HG03025 (cell line): ENCODE measurements around the gene TMEM121.

Experiments used
- ATAC-seq: cut with Tn5 transposase; IDR thresholded peaks from one replicate; pipeline ENCODE4 v1.9.1; 2021; ENCODE audit warnings: mild to moderate bottlenecking, moderate library complexity; ENCODE audit not compliant: unreplicated experiment, low FRiP score

TMEM121 gene

DNA sequence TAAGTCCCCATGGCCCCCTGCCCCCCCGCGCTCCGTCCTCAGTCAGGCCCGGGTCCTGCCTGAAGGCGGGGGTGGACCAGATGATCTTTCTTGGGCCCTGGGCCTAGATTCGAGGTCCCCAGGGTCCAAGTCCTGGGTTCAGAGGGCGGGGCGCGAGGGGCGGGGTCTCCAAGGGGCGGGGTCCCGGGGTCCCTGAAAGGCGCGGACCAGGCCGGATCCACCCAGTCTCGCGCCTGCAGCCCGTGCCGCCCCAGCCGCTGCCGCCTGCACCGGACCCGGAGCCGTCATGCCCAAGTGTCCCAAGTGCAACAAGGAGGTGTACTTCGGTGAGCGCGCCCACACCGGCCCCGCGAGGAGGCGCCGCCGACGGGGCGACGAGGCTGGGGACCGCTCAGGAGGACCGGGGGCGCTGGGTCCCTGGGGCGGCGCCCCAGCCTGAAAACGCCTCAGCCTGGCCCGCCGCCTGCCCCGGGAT is 39.4 kb upstream of the TMEM121 start:
- no peak for ATAC-seq

DNA sequence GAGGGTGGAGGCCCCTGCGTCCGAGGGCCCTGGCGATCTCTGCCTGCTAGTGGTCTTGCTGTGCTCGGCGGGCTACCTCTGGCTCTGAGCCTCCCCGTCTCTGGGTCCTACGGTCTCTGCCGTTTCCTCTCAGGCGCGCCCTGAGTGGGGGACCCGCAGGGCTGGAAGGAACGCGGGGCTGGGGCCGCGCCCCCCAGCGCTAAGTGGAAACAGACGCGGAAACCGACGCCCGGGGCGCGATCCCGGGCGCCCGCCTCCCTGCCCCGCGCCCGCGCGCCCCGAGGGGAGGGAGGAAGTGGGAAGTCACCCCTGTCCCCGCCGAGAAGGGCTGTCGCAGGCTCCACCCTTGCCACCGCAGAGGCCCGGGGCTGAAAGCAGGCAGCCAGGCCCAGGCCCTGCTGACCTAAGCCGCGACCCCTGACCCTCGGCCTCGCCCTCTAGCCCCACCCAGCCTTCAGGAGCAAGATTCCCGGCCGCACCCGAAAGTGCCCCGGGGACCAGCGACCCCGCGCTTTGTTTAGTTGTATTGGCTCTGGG is 38.9 kb upstream of the TMEM121 start:
- ATAC-seq = no peak

DNA sequence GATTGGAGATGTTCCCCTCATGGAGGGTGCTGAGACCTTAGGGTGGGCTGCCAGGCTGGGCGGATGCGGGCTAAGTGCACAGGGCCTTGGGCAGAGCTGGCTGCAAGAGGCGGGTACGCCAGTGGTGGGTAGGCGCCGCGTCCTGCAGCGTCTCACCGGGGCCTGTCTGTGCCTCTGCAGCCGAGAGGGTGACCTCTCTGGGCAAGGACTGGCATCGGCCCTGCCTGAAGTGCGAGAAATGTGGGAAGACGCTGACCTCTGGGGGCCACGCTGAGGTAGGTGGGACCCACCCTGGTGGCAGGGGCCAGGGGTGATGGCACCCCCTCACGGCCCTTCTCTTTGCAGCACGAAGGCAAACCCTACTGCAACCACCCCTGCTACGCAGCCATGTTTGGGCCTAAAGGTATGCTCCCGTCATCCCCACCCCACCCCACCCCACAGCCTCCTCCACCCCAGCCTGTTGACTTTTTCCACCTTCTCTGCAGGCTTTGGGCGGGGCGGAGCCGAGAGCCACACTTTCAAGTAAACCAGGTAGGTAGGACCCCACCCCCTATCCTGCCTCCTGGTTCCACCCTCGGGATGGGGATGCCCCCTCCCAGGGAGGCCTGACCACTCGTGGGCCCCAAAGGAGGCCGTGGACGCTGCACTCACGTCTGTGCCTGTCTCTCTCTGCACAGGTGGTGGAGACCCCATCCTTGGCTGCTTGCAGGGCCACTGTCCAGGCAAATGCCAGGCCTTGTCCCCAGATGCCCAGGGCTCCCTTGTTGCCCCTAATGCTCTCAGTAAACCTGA is 38.2 kb upstream of the TMEM121 start:
- no peak for ATAC-seq

DNA sequence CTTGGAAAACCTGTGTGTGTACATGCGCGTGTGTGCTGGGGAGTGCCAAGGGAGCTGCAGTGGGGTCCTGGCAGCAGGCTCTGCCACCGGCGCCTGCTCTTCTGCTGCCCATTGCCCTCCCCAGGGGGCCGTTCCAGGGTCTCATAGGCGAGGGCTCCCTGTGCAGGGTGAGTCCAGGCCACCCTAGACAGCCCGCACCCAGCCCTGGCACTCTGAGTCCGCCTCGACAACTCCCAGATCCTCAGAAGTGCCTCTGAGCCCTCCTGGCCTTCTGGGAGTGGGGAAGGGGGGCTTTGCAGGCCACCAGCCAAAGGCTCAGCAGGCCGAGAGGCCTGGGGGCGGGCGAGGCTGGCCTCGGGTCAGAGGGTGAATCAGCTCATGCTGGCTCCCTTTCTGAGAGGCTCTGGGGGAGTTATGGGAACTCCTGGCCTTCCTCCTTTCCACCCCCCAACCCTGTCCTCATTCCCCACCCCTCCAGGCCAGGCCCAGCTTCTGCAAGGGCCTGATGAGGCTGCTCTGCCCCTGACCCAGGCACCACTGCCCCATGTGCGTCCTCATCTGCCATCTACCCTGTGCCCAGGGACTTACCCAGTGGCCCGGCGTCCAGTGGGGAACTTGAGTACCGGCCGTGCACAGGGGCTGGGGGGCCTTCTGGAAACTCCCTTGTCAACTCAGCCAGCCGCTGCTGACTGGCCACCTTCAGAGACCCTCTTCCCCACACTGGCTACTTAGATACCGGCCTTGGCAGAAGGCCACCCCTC is 37.4 kb upstream of the TMEM121 start:
- ATAC-seq = no peak

DNA sequence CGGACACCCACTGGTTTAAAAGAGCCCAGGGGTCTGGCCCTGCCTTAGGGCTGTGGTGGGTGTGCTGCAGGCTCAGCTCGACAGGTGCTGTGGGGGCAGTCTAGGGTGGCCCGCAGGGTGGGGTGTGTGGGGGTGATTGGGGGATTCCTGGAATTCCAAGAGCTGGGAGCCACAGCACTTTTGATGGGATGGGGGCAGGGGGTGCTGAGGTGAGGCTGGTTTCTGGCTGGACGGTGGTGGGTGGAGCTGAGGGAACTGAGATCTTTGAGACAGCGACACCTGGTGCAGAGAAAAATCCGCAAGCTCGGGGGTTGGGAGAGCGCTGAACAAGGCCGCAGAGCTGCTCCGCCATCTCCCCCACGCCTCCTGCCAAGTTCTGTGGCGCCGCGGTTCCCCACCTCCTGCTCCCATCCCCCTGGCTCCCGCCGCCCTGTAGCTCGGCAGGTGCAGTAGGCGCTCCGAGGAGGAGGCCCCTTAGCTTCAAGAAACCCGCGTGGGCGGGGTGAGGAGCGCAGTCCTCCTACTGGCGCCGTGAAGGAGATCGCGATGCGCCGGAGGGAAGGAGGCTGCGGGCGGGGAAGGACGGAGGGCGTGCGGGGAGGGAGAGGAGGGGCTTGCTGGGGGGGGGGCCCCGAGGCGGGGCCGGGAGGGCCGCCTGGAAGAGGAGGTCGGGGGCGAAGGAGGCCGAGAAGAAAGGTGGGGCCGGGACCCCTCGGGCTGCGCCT is 36.7 kb upstream of the TMEM121 start:
- ATAC-seq = no peak

DNA sequence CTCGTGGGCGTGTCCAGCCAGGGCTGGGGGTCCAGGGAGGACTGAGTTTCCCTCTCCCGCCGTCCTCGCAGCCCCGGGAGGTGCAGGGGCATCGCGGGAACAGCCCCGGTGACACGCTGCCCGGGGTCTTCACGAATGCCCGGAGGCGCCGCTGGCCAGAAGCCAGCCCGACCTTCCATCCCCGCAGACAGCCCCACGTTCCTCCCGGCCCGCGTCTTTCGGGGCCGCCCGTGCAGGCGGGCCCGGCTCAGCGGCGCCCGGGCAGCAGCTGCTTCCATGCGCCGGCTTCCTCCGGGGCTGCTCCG is 36.2 kb upstream of the TMEM121 start:
- ATAC-seq = no peak

DNA sequence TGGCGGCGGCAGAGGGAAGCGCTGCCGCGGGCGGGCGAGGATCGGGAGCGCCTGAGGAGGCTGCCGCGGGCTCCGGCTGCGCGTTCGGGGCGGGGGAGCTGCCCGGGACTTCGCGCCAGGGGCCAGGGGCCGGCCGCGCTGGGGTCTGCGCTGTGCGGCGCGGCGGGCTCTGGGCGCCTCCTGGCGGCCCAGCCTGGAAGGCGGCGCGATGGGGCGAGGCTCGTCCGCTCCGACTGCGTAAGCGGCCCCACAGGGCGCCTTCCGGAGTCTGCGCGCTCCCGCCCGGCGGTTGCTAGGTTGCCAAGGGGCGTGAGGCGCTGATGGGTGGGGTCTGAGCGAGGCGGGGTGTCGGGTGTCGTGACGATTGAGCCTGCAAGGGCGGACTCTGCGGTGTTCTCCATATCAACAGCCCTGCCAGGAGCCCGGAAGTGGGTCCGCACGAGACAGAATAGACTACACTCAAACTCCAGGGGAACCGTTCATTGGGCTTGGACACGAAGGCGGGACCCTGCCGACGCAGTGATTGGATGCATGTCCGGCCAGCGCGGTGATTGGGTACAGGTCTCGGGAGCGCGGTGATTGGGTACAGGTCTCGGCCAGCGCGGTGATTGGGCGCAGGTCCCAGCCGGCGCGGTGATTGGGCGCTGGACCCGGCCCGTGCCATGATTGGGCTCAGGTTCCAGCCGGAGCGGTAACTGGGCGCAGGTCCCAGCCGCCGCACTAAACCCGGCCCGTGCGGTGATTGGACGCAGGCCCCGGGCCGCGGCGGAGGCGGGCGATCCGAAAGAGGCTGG is 35.6 kb upstream of the TMEM121 start, which contains the start of gene TEDC1:
Gene TEDC1, plus strand, starts transcription at position 675 of the 794 bp plus-strand sequence. CDS start 130 bp downstream, outside the sequence.
- peak; percentile 60 for ATAC-seq

DNA sequence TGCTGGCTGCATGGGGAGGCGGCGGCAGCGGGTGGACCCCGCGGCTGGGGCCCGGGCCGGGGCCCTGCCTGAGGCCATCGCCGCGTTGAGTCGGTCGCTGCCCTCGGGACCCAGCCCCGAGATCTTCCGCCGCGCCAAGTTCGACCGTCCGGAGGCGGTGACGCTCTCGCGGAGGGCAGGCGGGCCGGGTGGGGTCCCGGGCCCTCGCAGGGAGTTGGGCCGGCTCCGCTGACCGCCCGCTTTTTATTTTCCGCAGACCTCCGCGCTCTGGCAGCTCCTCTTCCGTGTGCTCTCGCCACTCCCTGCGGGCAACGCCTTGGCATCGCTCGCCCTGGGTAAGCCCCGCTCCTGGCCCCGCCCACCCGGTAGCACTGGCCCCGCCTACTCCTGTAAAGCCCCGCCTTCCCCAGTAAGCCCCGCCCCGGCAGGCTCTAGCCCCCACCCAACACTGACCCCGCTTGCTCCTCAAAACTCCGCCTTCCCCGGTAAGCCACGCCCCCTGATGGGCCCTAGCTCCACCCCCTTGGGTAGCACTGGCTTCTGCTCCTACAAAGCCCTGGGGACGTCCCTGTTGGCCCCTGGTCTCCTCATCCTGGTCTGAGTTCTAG is 34.9 kb upstream of the TMEM121 start:
- ATAC-seq = no peak

DNA sequence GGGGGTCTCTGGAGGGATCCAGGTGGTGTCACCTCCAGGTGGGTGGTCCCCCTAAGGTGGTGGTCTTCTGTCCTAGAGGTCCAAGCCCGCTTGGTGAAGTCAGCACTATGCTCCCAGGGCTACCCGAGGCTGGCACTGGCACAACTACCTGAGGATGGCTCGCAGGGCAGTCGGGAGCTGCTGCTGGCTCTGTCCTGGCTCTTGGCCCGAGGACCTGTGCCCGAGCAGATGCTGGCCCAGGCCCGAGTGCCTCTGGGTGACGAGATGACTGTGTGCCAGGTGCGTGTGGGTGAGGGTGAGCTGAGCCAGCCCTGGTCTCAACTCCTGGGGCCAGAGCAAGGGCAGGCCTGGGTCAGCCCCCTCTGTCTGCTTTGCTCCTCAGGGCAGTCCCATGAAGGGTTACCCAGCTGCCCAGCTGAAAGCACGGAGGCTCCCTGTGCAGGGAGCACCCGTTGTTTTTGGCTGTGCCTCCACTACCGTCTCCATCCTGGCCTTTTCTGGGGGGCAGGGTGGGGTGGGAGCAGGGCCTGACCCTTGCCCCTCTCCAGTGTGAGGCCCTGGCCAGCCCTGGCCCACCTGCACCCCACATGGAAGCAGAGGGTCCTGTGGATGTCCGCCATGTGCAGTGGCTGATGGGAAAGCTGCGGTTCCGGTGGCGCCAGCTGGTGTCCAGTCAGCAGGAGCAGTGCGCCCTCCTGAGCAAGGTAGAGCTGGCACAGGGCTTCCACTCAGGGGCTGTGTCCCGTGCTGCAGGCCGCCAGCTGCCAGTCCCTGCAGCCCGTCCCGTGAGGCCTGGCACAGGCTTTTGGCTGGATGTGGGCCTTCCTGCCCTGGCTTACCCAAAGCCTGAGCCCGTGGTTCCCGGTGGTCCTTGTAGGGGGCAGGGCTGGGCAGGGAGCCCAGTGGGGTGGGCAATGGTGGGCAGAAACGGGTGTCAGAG is 34.1 kb upstream of the TMEM121 start:
- ATAC-seq = no peak

DNA sequence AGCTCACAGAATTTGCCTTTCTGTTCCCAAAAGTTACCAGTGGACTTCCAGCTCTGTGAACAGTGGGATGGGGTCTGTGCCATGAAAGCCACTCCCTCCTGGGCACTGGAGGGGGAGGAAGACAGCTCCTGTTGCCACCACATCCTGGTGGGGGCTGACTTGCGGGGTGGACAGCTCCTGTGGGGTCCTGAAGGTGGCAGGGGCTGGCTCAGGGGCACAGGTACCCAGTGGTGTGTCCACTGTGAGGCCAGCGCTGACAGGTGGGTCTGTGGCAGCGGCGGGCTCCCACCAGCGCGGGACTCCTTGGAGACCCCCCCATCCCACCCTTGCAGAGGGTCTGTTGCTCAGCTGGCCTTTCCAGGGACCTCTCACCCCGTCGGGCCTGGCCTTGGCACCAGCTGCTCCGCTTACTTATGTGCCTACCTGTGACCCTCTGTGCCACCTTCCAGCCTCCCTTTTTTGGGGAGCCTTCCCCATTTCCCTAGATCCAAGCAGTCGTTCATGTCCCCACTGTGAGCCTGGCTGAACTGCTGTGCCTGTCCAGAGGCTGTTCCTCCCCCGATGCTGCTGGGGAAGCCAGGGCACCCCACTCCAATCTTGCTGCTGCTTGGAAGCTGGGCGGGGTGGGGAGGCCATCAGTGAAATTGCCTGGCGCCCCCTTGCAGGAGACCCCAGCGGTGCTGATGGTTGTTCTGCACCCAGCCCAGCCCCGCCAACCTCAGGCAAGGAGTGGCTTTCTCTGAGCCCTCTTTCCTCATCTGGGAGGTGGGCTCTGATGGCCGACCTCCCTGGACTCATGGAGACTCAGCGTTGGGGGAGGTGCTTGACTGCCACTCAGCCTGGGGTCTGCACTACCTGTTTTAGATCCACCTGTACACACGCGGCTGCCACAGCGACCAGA is 33.2 kb upstream of the TMEM121 start:
- no peak for ATAC-seq

DNA sequence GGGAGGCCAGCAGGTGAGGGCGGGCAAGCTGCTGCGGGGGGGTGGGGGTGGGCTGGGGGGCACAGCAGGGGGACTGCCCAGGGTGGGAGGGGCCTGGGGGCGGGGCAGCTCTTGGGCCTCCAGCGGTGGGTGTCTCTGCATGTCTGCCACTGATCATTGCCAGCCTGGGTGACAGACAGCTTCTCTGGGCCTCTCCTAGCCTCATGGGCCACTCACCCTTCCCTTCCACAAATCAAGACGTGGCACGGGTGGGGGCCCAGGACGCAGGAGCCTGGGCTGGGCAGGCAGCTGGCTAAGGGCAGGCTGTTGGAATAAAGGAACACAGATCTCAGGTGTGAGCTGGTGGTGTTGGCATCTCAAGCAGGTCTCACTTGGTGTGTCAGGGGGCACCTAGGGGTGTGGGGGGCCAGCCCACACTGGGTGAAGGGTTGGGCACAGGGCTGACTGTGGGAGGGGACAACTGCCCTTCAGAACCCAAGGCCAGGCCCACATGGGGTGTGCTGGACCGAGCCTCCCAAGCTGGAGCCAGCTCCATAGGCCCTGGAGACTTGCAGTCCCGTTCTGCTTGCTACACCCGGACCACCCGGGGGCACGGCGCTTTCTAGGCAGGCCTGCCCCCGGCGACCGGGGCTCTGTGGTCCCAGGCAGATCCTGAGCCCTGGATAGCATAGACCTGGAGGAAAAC is 32.3 kb upstream of the TMEM121 start:
- ATAC-seq = no peak

DNA sequence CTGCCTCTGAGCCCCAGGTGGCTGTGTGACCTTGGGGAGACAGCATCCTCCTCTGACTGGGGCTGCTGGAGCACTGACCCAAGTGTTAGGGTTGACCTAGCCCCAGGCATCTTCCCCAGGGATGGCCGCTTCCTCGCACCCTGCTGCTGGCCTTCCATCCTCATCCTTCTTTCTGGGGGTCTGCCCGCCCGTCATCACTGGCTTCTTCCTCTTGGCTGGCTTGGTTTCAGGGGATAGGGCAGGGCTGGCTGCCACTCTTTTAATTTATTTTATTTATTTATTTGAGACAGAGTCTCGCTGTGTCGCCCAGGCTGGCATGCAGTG is 31.8 kb upstream of the TMEM121 start:
- ATAC-seq = no peak

DNA sequence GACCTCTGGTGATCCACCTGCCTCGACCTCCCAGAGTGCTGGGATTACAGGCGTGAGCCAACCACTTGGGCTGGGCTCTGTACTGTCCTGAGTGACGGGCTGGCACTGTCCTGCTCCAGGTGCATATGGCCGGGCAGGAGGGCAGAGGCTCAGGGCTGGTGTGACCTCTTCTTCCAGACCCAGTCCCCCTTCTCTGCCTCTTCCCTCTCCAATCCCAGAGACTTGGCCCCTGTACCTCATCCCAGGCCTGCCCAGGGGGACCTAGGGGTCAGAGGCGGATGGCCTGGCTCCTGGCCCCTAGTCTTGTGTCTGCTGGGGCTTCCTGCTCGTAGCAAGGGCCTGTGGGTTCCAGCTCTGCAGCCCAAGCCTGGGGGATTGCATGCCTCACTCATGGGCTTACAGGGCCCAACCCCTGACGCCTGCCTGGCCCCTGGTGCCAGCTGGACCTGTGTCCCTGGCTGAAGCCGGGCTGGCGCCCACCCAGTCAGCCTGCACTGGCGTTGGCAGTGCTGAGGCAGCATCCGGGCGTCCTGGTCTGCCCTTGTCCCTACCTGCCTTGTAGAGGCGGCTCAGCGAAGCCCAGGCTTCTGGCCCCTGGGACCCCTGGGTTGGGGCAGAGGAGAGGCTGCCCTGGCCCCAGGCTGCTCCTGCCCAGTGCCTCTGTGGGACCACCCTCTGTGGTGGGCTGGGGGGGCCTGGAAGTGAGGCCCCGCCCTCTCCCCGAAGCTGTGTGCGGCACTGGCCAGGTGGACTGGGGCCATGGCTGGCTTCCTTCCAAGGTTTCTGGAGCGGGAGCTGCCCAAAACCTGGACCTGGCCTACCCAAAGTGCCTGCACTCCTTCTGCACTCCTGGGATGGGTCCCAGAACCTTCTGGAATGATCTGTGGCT is 31.0 kb upstream of the TMEM121 start:
- no peak for ATAC-seq

DNA sequence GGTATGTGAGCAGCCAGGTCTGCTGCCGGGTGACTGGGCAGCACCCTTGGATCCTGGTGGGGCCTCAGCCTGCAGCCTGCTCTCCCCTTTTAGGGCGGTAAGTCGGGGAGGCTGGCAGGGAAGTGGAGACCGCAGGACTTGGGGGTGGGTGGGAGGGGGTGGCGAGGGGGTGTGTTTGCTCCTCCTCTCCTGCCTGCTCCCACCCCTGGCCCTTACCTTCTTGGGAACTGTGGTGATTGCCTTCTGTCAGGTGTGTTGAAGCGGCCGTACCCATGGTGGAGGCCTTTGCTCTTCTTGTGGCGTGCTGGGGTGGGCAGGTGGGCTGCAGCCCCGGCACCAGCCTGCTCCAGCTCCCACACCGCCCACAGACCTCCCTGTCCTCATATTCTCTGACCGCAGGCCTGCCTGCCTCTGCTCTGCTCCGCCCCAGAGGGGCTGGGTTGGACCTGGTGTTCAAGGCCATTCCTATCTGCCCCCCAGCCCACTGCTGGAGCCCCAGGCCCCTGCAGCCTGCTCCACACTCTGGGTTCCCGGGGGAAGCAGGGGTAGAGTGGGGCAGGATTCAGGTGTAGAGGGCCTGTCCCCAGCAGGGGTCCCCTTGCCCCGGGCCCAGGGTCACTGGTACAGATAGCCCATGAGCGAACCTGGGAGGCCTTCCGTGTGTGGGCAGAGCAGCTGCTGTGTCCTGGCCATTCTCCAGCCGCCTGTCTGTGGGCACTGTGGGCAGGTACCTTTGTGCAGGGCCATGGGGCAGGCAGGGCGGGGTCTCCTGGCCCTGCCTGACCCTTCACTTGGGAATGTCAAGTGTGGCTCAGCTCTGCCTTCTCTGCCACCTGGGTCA is 30.2 kb upstream of the TMEM121 start:
- no peak for ATAC-seq

DNA sequence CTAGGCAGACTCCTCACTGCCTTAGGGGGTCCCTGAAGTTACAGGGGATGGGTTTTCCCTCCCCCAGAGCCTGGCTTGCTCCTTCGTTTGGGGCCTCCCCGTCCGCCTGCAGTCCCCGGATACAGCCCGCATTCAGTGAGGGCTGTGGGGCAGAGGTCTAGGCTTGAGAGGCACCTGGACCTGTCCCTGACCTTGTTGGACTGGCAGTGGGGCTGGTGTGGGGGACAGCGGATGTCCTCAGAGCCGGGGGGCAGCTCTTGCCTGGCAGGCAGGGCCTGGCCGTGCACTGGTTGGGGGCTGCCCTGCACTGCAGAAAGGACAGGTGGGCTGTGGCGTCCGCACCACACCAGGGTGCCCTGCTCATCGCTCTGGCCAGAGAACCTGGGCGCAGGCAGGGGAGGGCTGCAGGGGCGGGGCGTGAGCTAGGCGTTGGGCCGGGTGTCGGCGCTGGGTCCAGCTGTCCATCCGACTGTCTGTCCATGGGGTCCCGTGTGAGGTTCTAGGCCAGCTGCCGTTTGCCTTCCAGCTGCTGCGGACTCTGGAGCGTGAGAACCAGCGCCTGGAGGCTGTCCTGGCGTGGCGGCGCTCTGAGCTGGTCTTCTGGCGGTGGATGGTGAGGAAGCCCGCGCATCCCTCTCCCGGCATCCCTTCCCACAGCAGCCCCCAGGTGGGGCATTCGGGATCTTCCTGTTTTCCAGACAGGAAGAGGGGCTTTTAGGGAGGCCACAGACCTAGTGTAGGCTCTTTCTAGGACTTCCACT is 29.4 kb upstream of the TMEM121 start:
- no peak for ATAC-seq
